Trophoblast cell (in vitro differentiated cells and primary cell): ENCODE data around the gene EFEMP1.

Experiments used
- DNase-seq, 2 donors: peaks; one replicate each; pipeline ENCODE4 v3.0.0-alpha.2; 2016
- H2AFZ ChIP-seq: 2 replicates; pipeline ENCODE4 v1.6.1; 2013; ENCODE audit warnings: low read length, moderate library complexity, mild to moderate bottlenecking; ENCODE audit not compliant: insufficient read depth, poor library complexity
- H2AK5ac ChIP-seq: 2 replicates; pipeline ENCODE4 v1.6.1; 2013; ENCODE audit warnings: mild to moderate bottlenecking, low read length
- H2BK120ac ChIP-seq: 2 replicates; pipeline ENCODE4 v1.6.1; 2013; ENCODE audit warnings: low read length, mild to moderate bottlenecking, moderate library complexity; ENCODE audit not compliant: insufficient read depth, poor library complexity
- H2BK12ac ChIP-seq: 2 replicates; pipeline ENCODE4 v1.6.1; 2013; ENCODE audit warnings: mild to moderate bottlenecking, low read length, moderate library complexity
- H2BK5ac ChIP-seq: 2 replicates; pipeline ENCODE4 v1.6.1; 2013; ENCODE audit warnings: low read length, low read depth, moderate library complexity, mild to moderate bottlenecking; ENCODE audit not compliant: poor library complexity
- H3K14ac ChIP-seq: 2 replicates; pipeline ENCODE4 v1.6.1; 2013; ENCODE audit warnings: mild to moderate bottlenecking, low read length
- H3K18ac ChIP-seq: 2 replicates; pipeline ENCODE4 v1.6.1; 2013; ENCODE audit warnings: mild to moderate bottlenecking, low read length
- H3K23ac ChIP-seq: 2 replicates; pipeline ENCODE4 v1.6.1; 2013; ENCODE audit warnings: low read length
- H3K27ac ChIP-seq: 2 replicates; pipeline ENCODE4 v1.5.1; 2013; ENCODE audit warnings: low read depth, mild to moderate bottlenecking, inconsistent platforms, low read length, moderate library complexity
- H3K27me3 ChIP-seq: 2 replicates; pipeline ENCODE4 v1.6.1; 2013; ENCODE audit warnings: inconsistent platforms, mild to moderate bottlenecking, low read length, moderate library complexity; ENCODE audit not compliant: insufficient read depth
- H3K36me3 ChIP-seq, 2 experiments: 1 replicate in 1 of 2; 2 replicates in 1 of 2; pipeline ENCODE4 v1.6.1; 2013; ENCODE audit warnings: low read length in 2 of 2, mild to moderate bottlenecking in 2 of 2, moderate library complexity in 1 of 2; ENCODE audit not compliant: insufficient read depth in 2 of 2, control insufficient read depth in 1 of 2
- H3K4ac ChIP-seq: 2 replicates; pipeline ENCODE4 v1.6.1; 2013; ENCODE audit warnings: low read depth, mild to moderate bottlenecking, low read length, moderate library complexity
- H3K4me1 ChIP-seq, 2 experiments: 1 replicate in 1 of 2; 2 replicates in 1 of 2; pipeline ENCODE4 v1.6.1; 2013; ENCODE audit warnings: low read length in 2 of 2, mild to moderate bottlenecking in 2 of 2, moderate library complexity in 1 of 2; ENCODE audit not compliant: insufficient read depth in 2 of 2, control insufficient read depth in 1 of 2
- H3K4me2 ChIP-seq: 2 replicates; pipeline ENCODE4 v1.6.1; 2013; ENCODE audit warnings: inconsistent platforms, mild to moderate bottlenecking, low read length, moderate library complexity
- H3K4me3 ChIP-seq: 2 replicates; pipeline ENCODE4 v1.5.1; 2013; ENCODE audit warnings: mild to moderate bottlenecking, low read depth, low read length, inconsistent platforms
- H3K79me1 ChIP-seq: one replicate; pipeline ENCODE4 v1.6.1; 2013; ENCODE audit warnings: low read length
- H3K79me2 ChIP-seq: 2 replicates; pipeline ENCODE4 v1.6.1; 2013; ENCODE audit warnings: low read length, mild to moderate bottlenecking; ENCODE audit not compliant: control insufficient read depth, insufficient read depth, poor library complexity
- H3K9ac ChIP-seq: 2 replicates; pipeline ENCODE4 v1.6.1; 2013; ENCODE audit warnings: mild to moderate bottlenecking, low read length
- H3K9me3 ChIP-seq: 2 replicates; pipeline ENCODE4 v1.6.1; 2013; ENCODE audit warnings: low read depth, mild to moderate bottlenecking, control low read depth, inconsistent platforms, low read length; ENCODE audit not compliant: insufficient read depth
- H4K12ac ChIP-seq: 2 replicates; pipeline ENCODE4 v1.6.1; 2013; ENCODE audit warnings: low read depth, mild to moderate bottlenecking, low read length, moderate library complexity
- H4K8ac ChIP-seq: 2 replicates; pipeline ENCODE4 v1.6.1; 2013; ENCODE audit warnings: low read depth, mild to moderate bottlenecking, low read length, moderate library complexity
- H4K91ac ChIP-seq: one replicate; pipeline ENCODE4 v1.6.1; 2013; ENCODE audit warnings: low read depth, mild to moderate bottlenecking, low read length, moderate library complexity
- WGBS: extraction: QIAGEN DNeasy Blood & Tissue Kit; methylation state at CpG from one replicate; pipeline ENCODE4 v1.1.7; 2013; ENCODE audit warnings: missing lambda C conversion rate; ENCODE audit not compliant: insufficient read length, insufficient coverage; ENCODE audit errors: extremely low coverage; 5-methylcytosine and 5-hydroxymethylcytosine counted together

The EFEMP1 gene

DNA sequence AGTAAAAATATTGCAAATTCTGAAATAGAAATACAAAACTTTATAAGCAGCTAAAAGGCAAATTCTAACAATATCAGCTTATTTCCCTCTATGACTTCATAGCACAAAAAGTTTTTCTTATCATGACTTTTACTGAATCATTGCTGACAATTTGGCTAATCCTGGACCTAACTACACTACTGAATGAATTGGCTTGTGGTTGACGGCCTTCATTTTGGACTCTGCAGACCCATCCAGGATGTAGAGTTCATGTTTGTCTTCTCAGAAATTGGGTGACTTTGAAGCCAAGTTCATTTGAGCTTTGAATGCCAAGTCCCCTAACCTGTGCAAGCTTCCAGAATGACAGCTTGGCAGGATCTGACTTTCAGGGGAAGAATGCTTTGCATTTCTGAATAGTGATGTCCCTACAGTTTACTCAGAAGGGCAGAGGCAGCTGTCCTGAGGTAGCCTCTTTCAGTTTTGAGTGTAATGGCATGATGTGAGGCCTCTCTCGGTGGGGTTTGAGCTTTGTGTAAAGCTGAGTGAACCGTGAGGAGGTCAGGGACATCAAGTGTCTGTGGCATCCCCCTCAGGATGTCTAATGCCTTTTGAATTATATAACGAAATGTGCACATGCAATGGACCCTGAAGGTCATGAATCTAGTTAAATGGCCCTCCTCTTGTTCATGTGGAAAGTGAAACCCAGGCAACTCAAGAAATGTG is 48.0 kb downstream of the EFEMP1 start:
- H3K4me2 ChIP-seq, result no peak overlapping the region
- no peak overlapping the region for H2AK5ac ChIP-seq
- WGBS, result no CpG with 5 or more reads among the region's 4 CpGs
- no peaks in the 10 kb centered on the region for H3K27me3 ChIP-seq
- no peak overlapping the region for H4K91ac ChIP-seq
- no peak overlapping the region for H2BK120ac ChIP-seq
- H2BK12ac ChIP-seq, result no peak overlapping the region
- no peak overlapping the region for H3K27ac ChIP-seq
- no peak overlapping the region for H3K4me3 ChIP-seq
- H3K14ac ChIP-seq, result no peak overlapping the region
- no peaks in the 10 kb centered on the region for H3K9me3 ChIP-seq
- H4K12ac ChIP-seq, result no peak overlapping the region
- no peak overlapping the region for H4K8ac ChIP-seq
- H3K4me1 ChIP-seq, result no peaks in the 10 kb centered on the region
- no peak overlapping the region for H3K9ac ChIP-seq
- no peak overlapping the region for H2BK5ac ChIP-seq
- no peaks in the 10 kb centered on the region for H3K79me2 ChIP-seq
- no peak overlapping the region for H3K18ac ChIP-seq
- DNase-seq, result peak in 1 of 2 donors; percentile 22
- no peak overlapping the region for H2AFZ ChIP-seq
- no peaks in the 10 kb centered on the region for H3K36me3 ChIP-seq
- H3K79me1 ChIP-seq, result no peaks in the 10 kb centered on the region
- H3K4ac ChIP-seq, result no peak overlapping the region
- H3K23ac ChIP-seq, result no peak overlapping the region

GRCh38 chr2:55874338-55874737 is 49.2 kb downstream of the EFEMP1 start:
- no peak overlapping the region for H2AK5ac ChIP-seq
- H3K18ac ChIP-seq, result no peak overlapping the region
- no peaks in the 10 kb centered on the region for H3K79me1 ChIP-seq
- no peak overlapping the region for H4K8ac ChIP-seq
- DNase-seq, result no peak
- H2BK5ac ChIP-seq, result no peak overlapping the region
- no peak overlapping the region for H2BK120ac ChIP-seq
- no peaks in the 10 kb centered on the region for H3K4me1 ChIP-seq
- no peaks in the 10 kb centered on the region for H3K27me3 ChIP-seq
- H3K27ac ChIP-seq, result no peak overlapping the region
- no peak overlapping the region for H2AFZ ChIP-seq
- no peaks in the 10 kb centered on the region for H3K9me3 ChIP-seq
- no peak overlapping the region for H3K4me2 ChIP-seq
- no peak overlapping the region for H3K9ac ChIP-seq
- no peak overlapping the region for H4K91ac ChIP-seq
- no peak overlapping the region for H2BK12ac ChIP-seq
- no peaks in the 10 kb centered on the region for H3K79me2 ChIP-seq
- H3K23ac ChIP-seq, result no peak overlapping the region
- H3K36me3 ChIP-seq, result no peaks in the 10 kb centered on the region
- no peak overlapping the region for H3K4ac ChIP-seq
- H3K14ac ChIP-seq, result no peak overlapping the region
- H4K12ac ChIP-seq, result no peak overlapping the region
- no peak overlapping the region for H3K4me3 ChIP-seq
- WGBS, result no CpG with 5 or more reads among the region's 2 CpGs

DNA sequence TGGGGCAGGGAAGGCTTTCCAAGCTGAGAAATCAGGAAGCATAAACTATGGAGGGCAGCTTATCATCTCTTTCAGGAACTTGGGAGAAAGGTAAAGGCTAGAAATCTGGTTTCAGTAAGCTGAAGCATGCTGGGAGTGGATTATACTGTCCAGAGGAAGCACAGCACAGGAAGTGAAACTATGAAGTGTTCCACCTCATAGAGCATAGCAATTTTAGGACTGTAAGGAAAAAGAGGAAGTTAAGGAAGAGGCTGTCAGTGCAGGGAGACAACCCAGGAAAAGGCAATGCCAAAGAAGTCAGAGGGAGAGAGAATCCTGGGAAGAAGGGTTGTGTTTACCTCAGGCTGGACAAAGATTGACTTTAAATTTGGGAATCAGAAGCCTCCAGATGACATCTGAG is 51.9 kb downstream of the EFEMP1 start:
- Histone ChIP-seq H4K8ac (peak overlapping the region; percentile 23), H3K4me1 (no peaks in the 10 kb centered on the region), H4K91ac (no peak overlapping the region), H2BK5ac (no peak overlapping the region), H3K14ac (no peak overlapping the region), H2AFZ (no peak overlapping the region), H3K23ac (no peak overlapping the region), H3K4ac (no peak overlapping the region), H3K36me3 (no peaks in the 10 kb centered on the region), H3K27me3 (no peaks in the 10 kb centered on the region), H2AK5ac (no peak overlapping the region), H2BK120ac (no peak overlapping the region), H3K4me2 (no peak overlapping the region), H3K27ac (no peak overlapping the region), H3K9ac (no peak overlapping the region), H3K79me2 (no peaks in the 10 kb centered on the region), H4K12ac (no peak overlapping the region), H3K4me3 (no peak overlapping the region), H3K9me3 (no peaks in the 10 kb centered on the region), H3K18ac (no peak overlapping the region), H2BK12ac (no peak overlapping the region), H3K79me1 (no peaks in the 10 kb centered on the region)
- DNase-seq, result peak in 1 of 2 donors; percentile 12

GRCh38 chr2:55869637-55870325 is 53.8 kb downstream of the EFEMP1 start:
- no peak overlapping the region for H2BK12ac ChIP-seq
- H3K23ac ChIP-seq, result no peak overlapping the region
- H3K27ac ChIP-seq, result no peak overlapping the region
- no peak overlapping the region for H3K14ac ChIP-seq
- H3K4me1 ChIP-seq, result no peaks in the 10 kb centered on the region
- no peak overlapping the region for H4K8ac ChIP-seq
- no peaks in the 10 kb centered on the region for H3K79me1 ChIP-seq
- no peak overlapping the region for H4K12ac ChIP-seq
- no peak overlapping the region for H3K4ac ChIP-seq
- H3K4me3 ChIP-seq, result no peak overlapping the region
- no peak overlapping the region for H2AFZ ChIP-seq
- DNase-seq, result no peak
- WGBS, result no CpG with 5 or more reads among the region's 5 CpGs
- no peak overlapping the region for H3K9ac ChIP-seq
- no peaks in the 10 kb centered on the region for H3K27me3 ChIP-seq
- no peaks in the 10 kb centered on the region for H3K36me3 ChIP-seq
- no peak overlapping the region for H4K91ac ChIP-seq
- H3K18ac ChIP-seq, result no peak overlapping the region
- no peak overlapping the region for H2BK5ac ChIP-seq
- H2BK120ac ChIP-seq, result no peak overlapping the region
- H3K9me3 ChIP-seq, result no peaks in the 10 kb centered on the region
- H2AK5ac ChIP-seq, result no peak overlapping the region
- no peak overlapping the region for H3K4me2 ChIP-seq
- H3K79me2 ChIP-seq, result no peaks in the 10 kb centered on the region
